OCI-M1 (cell line): ENCODE measurements around the gene RIC8B.

ENCODE experiments used
- DNase-seq: peaks from one replicate; lab custom pipeline; 2025; lab: John Stamatoyannopoulos, UW

RIC8B gene

GRCh38 chr12:106801830-106802533, 27.5 kb downstream of the RIC8B start:
- no peak for DNase-seq

GRCh38 chr12:106804668-106805067, 30.2 kb downstream of the RIC8B start:
- DNase-seq = no peak

GRCh38 chr12:106814714-106815113, 40.2 kb downstream of the RIC8B start:
- no peak for DNase-seq

- no peak for DNase-seq
Measured at GRCh38 chr12:106815741-106816140, 41.3 kb downstream of the RIC8B start.

- DNase-seq = no peak
Measured at GRCh38 chr12:106816231-106816630, 41.7 kb downstream of the RIC8B start.

- no peak for DNase-seq
Measured at GRCh38 chr12:106819991-106820390, 45.5 kb downstream of the RIC8B start.

GRCh38 chr12:106831699-106832098, 57.2 kb downstream of the RIC8B start:
- peak; percentile 5 for DNase-seq

- no peak for DNase-seq
Measured at GRCh38 chr12:106837782-106838181, 63.3 kb downstream of the RIC8B start.

- DNase-seq = peak; percentile 10
Measured at GRCh38 chr12:106839333-106839732, 64.9 kb downstream of the RIC8B start.

- peak; percentile 73 for DNase-seq
Measured at GRCh38 chr12:106840243-106840642, 65.8 kb downstream of the RIC8B start.

GRCh38 chr12:106841510-106842302, 67.2 kb downstream of the RIC8B start:
- peak; percentile 74 for DNase-seq

GRCh38 chr12:106845902-106846301, 71.4 kb downstream of the RIC8B start:
- DNase-seq = no peak

- DNase-seq = no peak
Measured at GRCh38 chr12:106847861-106848260, 73.4 kb downstream of the RIC8B start.

GRCh38 chr12:106851306-106851705, 76.8 kb downstream of the RIC8B start:
- no peak for DNase-seq

GRCh38 chr12:106854723-106855122, 80.2 kb downstream of the RIC8B start:
- no peak for DNase-seq

- no peak for DNase-seq
Measured at GRCh38 chr12:106855221-106855758, 80.8 kb downstream of the RIC8B start.

GRCh38 chr12:106861984-106862916, 87.8 kb downstream of the RIC8B start:
- no peak for DNase-seq

- no peak for DNase-seq
Measured at GRCh38 chr12:106863189-106863588, 88.7 kb downstream of the RIC8B start.

GRCh38 chr12:106865683-106866082, 91.2 kb downstream of the RIC8B start:
- no peak for DNase-seq

GRCh38 chr12:106866426-106867080, 92.1 kb downstream of the RIC8B start:
- no peak for DNase-seq

GRCh38 chr12:106867651-106868050, 93.2 kb downstream of the RIC8B start:
- DNase-seq = no peak
